Omental fat pad (tissue), 4 donors: Measurements from ENCODE around the gene DCAF4L1. TPM values are rescaled to one million over a fixed set of nuclear protein-coding genes. Genes with fewer than 3 reads are reported as not detected.

Experiments used
- ATAC-seq: fragments of 150-250 bp; one replicate; pipeline ENCODE4 v1.9.1; 2016; ENCODE audit warnings: mild to moderate bottlenecking, moderate library complexity; ENCODE audit not compliant: low FRiP score
- DNase-seq: peaks from one replicate; pipeline ENCODE4 v3.0.0-alpha.2; 2019; ENCODE audit warnings: low spot score
- total RNA-seq, 4 donors: library from RNA; depleted of rRNA; stranded (reverse); fragments of >200 nt; gene quantifications; one replicate each; pipeline ENCODE4 v1.1.0, GENCODE V29; 2016
- TF ChIP-seq, protein P1 (sequence below), 3 donors: fragments of 450-650 bp; IDR thresholded peaks; one replicate each; pipeline ENCODE4 v1.5.1; 2016 to 2017; ENCODE audit warnings: antibody characterized with exemption in 3 of 3, mild to moderate bottlenecking in 3 of 3, moderate library complexity in 2 of 3

DCAF4L1 gene
- total RNA-seq, result under 1 TPM; 0.28 to 0.47 (median 0.34) TPM

GRCh38 chr4:41981456-41981855, at the start of gene DCAF4L1:
Gene DCAF4L1, plus strand, starts transcription at chr4:41981756. Its CDS starts 37 bp downstream, at chr4:41981793.
- ATAC-seq, result no peak
- TF ChIP-seq, protein P1, sequence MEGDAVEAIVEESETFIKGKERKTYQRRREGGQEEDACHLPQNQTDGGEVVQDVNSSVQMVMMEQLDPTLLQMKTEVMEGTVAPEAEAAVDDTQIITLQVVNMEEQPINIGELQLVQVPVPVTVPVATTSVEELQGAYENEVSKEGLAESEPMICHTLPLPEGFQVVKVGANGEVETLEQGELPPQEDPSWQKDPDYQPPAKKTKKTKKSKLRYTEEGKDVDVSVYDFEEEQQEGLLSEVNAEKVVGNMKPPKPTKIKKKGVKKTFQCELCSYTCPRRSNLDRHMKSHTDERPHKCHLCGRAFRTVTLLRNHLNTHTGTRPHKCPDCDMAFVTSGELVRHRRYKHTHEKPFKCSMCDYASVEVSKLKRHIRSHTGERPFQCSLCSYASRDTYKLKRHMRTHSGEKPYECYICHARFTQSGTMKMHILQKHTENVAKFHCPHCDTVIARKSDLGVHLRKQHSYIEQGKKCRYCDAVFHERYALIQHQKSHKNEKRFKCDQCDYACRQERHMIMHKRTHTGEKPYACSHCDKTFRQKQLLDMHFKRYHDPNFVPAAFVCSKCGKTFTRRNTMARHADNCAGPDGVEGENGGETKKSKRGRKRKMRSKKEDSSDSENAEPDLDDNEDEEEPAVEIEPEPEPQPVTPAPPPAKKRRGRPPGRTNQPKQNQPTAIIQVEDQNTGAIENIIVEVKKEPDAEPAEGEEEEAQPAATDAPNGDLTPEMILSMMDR (IDR thresholded peaks at IDR 0.05), result no peak
- no peak for DNase-seq

DNA sequence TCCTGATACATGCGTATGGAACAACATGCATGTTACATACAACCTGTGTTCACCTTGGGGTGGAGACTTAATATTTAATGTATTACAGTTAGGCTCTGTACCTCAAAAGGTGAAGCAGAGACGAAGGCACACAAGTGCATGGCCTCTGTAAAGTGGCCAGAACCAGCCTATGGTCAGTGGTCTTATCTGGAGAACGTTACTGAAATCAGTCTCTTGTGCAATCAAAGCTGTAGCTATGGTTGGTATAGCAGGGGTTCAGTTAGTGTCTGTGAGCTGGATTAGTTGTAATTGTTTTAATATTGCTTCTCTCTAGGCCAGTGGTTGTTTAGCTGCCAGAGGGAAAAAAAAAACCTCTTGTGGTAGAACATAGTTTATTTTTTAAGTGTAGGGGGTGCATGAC, 48.6 kb upstream of the DCAF4L1 start:
- TF ChIP-seq, protein P1 (IDR thresholded peaks at IDR 0.05), result no peak

GRCh38 chr4:41933997-41934503, 47.5 kb upstream of the DCAF4L1 start:
- TF ChIP-seq, protein P1 (IDR thresholded peaks at IDR 0.05), result no peak
- ATAC-seq, result no peak
- DNase-seq, result no peak

More for the DNA sequence above, 48.6 kb upstream of the DCAF4L1 start:
- DNase-seq, result no peak
- ATAC-seq, result no peak

DNA sequence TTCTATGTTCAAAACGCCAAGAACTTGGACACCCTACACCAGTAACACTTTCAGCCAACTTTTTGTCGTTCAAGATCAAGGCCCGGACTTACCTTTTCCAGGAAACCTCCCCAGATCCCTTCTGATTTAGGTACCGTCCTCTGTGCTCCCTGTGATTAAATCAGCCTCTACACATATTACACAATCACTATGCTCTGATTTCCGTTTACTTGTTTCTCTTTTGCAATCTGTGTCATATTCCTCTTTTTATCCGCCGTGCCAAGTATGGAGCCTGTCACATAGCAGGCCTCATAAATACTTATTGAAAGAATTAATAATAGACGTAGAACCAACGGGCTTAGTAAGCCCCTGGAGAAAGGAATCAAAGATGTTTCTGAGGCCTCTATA, 47.0 kb upstream of the DCAF4L1 start:
- ATAC-seq (no peak), DNase-seq (no peak)
- TF ChIP-seq, protein P1 (IDR thresholded peaks at IDR 0.05), result no peak

GRCh38 chr4:41934901-41935651, 46.5 kb upstream of the DCAF4L1 start, which contains the start of gene TMEM33:
Gene TMEM33, plus strand, starts transcription at chr4:41935429. Its CDS starts 56 bp downstream, at chr4:41935485.
- TF ChIP-seq, protein P1 (IDR thresholded peaks at IDR 0.05), result no peak
- ATAC-seq (peak; percentile 96), DNase-seq (peak; percentile 58)

DNA sequence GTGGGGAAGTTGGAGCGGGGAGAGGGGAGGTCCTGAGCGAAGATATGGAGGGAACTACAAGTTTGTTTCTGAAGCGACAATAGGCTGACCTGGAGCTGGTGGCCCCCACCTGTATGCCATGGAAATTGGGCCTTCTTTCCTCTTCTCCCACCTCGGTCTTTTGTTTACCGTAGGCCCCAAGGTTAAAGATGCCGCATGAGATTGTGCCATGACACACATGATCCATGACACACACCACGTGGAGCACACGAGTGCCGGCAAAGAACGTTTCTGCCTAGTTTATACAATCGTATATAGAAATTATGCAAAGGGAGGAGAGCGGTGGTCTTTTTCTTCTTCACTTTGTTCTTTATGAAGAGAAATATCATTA, 45.9 kb upstream of the DCAF4L1 start:
- ATAC-seq (peak; percentile 25), DNase-seq (no peak)
- TF ChIP-seq, protein P1 (IDR thresholded peaks at IDR 0.05), result no peak
